ENCODE measurements around the gene ABHD12. TPM values are rescaled to one million over a fixed set of nuclear protein-coding genes. Genes with fewer than 3 reads are reported as not detected.
A peak's percentile ranks its signal among the peaks of the same experiment; 100 is the strongest.

The ABHD12 gene
- total RNA-seq, 1 experiment from 2014 or later: 48.3 TPM

DNA sequence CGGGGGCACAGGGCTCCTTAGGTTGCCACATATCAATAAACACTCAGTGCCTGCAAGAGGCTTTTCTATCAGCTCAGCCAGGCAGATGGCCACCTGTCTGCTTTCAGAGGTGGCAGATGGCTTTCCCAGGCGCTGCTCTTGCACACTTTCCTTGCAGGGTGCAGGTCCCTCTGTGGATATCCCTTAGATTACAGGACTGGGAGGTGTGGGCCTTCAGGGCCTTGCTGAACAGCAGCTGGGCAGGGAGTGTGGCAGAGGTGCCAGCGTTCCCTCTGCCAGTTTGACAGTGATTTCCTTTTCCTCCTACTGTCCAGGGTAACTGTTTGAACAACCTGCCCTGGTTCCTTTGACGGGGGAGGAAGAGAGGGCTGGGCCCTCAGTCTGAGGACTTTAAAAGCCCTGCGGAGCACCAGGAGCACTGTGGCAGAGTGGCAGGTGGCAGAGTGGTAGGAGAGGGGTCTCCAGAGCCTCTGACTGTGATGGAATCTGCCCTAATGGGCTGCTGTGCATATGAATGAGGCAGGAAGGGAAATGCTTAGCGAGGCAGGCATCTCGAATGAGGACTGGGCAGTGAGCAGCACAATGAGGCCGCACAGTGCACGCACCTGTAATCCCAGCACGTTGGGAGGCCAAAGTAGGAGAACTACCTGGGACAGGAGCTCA lies 34.2 kb downstream of the ABHD12 start:
- Histone ChIP-seq H3K4me1 (ENCODE audit: insufficient read depth, low read length) (peaks cover 27% of the 10 kb centered on the region), H3K27ac (ENCODE audit: low read length) (no peak overlapping the region), H3K4me2 (ENCODE audit: low read length) (no peak overlapping the region), H3K9me3 (ENCODE audit: low read length) (no peaks in the 10 kb centered on the region), H3K9me2 (replicated peaks; ENCODE audit: low read length) (no peaks in the 10 kb centered on the region), H3K36me3 (ENCODE audit: low read depth, low read length) (no peaks in the 10 kb centered on the region), H3K27me3 (ENCODE audit: low read length) (no peaks in the 10 kb centered on the region), H2AFZ (ENCODE audit: low read length) (no peak overlapping the region), H3K79me2 (ENCODE audit: low read length) (peaks cover 36% of the 10 kb centered on the region), H3F3A (ENCODE audit: low read length, unreplicated experiment) (no peaks in the 10 kb centered on the region), H3K4me3 (ENCODE audit: low read length) (no peak overlapping the region), H3K9ac (ENCODE audit: low read length) (no peak overlapping the region), H4K20me1 (ENCODE audit: low read length) (no peaks in the 10 kb centered on the region)
- no peak for ATAC-seq
- BruUV-seq (replicated peaks): no TSS peak
- no peak for DNase-seq
- TF ChIP-seq, protein P1, sequence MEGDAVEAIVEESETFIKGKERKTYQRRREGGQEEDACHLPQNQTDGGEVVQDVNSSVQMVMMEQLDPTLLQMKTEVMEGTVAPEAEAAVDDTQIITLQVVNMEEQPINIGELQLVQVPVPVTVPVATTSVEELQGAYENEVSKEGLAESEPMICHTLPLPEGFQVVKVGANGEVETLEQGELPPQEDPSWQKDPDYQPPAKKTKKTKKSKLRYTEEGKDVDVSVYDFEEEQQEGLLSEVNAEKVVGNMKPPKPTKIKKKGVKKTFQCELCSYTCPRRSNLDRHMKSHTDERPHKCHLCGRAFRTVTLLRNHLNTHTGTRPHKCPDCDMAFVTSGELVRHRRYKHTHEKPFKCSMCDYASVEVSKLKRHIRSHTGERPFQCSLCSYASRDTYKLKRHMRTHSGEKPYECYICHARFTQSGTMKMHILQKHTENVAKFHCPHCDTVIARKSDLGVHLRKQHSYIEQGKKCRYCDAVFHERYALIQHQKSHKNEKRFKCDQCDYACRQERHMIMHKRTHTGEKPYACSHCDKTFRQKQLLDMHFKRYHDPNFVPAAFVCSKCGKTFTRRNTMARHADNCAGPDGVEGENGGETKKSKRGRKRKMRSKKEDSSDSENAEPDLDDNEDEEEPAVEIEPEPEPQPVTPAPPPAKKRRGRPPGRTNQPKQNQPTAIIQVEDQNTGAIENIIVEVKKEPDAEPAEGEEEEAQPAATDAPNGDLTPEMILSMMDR (conservative IDR thresholded peaks at IDR 0.05; ENCODE audit: low read depth, low read length): no peak
- TF ChIP-seq EZH2phosphoT487 (IDR thresholded peaks at IDR 0.05; ENCODE audit: borderline replicate concordance, low read length): no peak
- TF ChIP-seq EZH2 (IDR thresholded peaks at IDR 0.05; ENCODE audit: low read length, unreplicated experiment): no peak
- intact Hi-C loops (cut with micrococcal nuclease): no loop called here
- POLR2A ChIA-PET (ENCODE audit: unreplicated experiment): interaction anchor here (0.5 kb wide), 1 partner anchor 35 kb away, joined by 3 read pairs; no protein-coding TSS in a partner anchor
- CTCF ChIA-PET: interaction anchor here (0.5 kb wide), 1 partner anchor 35 kb away, joined by 3 read pairs; no protein-coding TSS in a partner anchor

DNA sequence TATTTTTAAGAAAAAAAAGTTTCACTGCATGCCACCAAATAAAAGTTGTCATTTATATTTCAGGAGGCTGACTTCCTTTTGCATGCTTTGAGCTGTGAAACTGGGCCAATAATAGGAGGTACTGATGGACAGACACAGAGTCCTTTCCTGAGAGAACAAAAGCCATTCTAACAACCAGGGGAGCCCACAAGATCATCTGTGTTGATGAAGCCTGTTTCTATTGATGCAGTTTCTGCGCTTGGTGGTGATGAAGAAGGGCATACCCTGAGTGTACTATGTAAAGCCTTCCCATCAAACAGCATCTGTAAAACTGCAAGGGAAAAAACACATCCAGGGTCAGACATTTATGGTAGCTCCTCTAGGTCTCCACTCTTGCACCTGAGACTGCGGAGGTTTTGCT lies 34.8 kb downstream of the ABHD12 start:
- Histone ChIP-seq H3K9me2 (replicated peaks; ENCODE audit: low read length) (no peaks in the 10 kb centered on the region), H3K79me2 (ENCODE audit: low read length) (peaks cover 39% of the 10 kb centered on the region), H3K4me1 (ENCODE audit: insufficient read depth, low read length) (peaks cover 27% of the 10 kb centered on the region), H3K9ac (ENCODE audit: low read length) (no peak overlapping the region), H3F3A (ENCODE audit: low read length, unreplicated experiment) (no peaks in the 10 kb centered on the region), H3K27me3 (ENCODE audit: low read length) (no peaks in the 10 kb centered on the region), H3K27ac (ENCODE audit: low read length) (no peak overlapping the region), H3K9me3 (ENCODE audit: low read length) (no peaks in the 10 kb centered on the region), H3K36me3 (ENCODE audit: low read depth, low read length) (no peaks in the 10 kb centered on the region), H4K20me1 (ENCODE audit: low read length) (no peaks in the 10 kb centered on the region), H3K4me3 (ENCODE audit: low read length) (no peak overlapping the region), H2AFZ (ENCODE audit: low read length) (no peak overlapping the region), H3K4me2 (ENCODE audit: low read length) (no peak overlapping the region)
- DNase-seq (no peak), ATAC-seq (no peak)
- BruUV-seq (replicated peaks): no TSS peak
- intact Hi-C loops (cut with micrococcal nuclease): loop anchor here (2.0 kb wide), 1 partner anchor 35 kb away; the partner anchor contains the start of gene ABHD12
- TF ChIP-seq, protein P1 (conservative IDR thresholded peaks at IDR 0.05; ENCODE audit: low read depth, low read length): no peak
- TF ChIP-seq EZH2 (IDR thresholded peaks at IDR 0.05; ENCODE audit: low read length, unreplicated experiment) (no peak), EZH2phosphoT487 (IDR thresholded peaks at IDR 0.05; ENCODE audit: borderline replicate concordance, low read length) (no peak)
- ChIA-PET CTCF (no interaction called here), POLR2A (ENCODE audit: unreplicated experiment) (no interaction called here)

DNA sequence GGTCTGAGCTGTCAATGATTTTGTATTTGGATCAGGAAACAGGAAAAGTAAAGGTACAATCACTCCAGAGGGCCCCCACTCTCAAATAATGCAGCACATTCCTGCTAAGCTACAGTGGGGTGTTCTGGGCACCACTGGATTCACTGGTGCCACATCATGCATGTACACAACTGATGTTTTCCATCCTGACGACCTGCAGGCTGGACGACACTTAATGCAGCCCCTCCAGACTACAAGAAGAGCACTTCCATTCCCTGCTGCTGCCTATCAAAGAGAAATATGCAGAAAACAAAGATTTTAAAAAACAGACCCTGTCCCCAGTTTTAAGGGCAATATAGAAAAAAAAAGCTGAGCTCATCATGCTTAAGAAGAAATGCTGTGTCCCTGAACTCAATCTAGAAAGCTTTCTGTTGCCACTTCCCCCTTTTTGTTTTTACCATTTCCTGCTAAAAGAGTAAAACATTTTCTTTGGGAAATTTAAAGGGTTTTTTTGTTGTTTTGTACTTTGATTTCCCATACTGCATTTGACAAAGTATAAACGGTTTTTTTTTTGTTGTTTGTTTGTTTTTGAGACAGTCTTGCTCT lies 35.5 kb downstream of the ABHD12 start:
- peak overlapping the region; percentile 66 for H3K4me2 ChIP-seq (ENCODE audit: low read length)
- H3K4me3 ChIP-seq (ENCODE audit: low read length): no peak overlapping the region
- BruUV-seq (replicated peaks): no TSS peak
- no peaks in the 10 kb centered on the region for H3F3A ChIP-seq (ENCODE audit: low read length, unreplicated experiment)
- no peaks in the 10 kb centered on the region for H3K9me3 ChIP-seq (ENCODE audit: low read length)
- ChIA-PET POLR2A (ENCODE audit: unreplicated experiment) (interaction anchor here (0.9 kb wide), 1 partner anchor 45 kb away, joined by 3 read pairs; no protein-coding TSS in a partner anchor), CTCF (no interaction called here)
- 0 out of 2 replicates have a peak overlapping the region, but pooled peaks have one; percentile 1 for H3K9ac ChIP-seq (ENCODE audit: low read length)
- no peak for ATAC-seq
- no peaks in the 10 kb centered on the region for H3K36me3 ChIP-seq (ENCODE audit: low read depth, low read length)
- H3K27ac ChIP-seq (ENCODE audit: low read length): peak overlapping the region; percentile 57
- H3K9me2 ChIP-seq (replicated peaks; ENCODE audit: low read length): no peaks in the 10 kb centered on the region
- peaks cover 27% of the 10 kb centered on the region for H3K4me1 ChIP-seq (ENCODE audit: insufficient read depth, low read length)
- H4K20me1 ChIP-seq (ENCODE audit: low read length): no peaks in the 10 kb centered on the region
- H2AFZ ChIP-seq (ENCODE audit: low read length): no peak overlapping the region
- intact Hi-C loops (cut with micrococcal nuclease): loop anchor here (2.0 kb wide), 1 partner anchor 36 kb away; the partner anchor contains the start of gene ABHD12
- no peaks in the 10 kb centered on the region for H3K27me3 ChIP-seq (ENCODE audit: low read length)
- no peak for DNase-seq
- TF ChIP-seq EZH2phosphoT487 (IDR thresholded peaks at IDR 0.05; ENCODE audit: borderline replicate concordance, low read length) (no peak), EZH2 (IDR thresholded peaks at IDR 0.05; ENCODE audit: low read length, unreplicated experiment) (no peak)
- TF ChIP-seq, protein P1 (conservative IDR thresholded peaks at IDR 0.05; ENCODE audit: low read depth, low read length): no peak
- H3K79me2 ChIP-seq (ENCODE audit: low read length): peaks cover 38% of the 10 kb centered on the region

Data from PC-3 (cell line).